OCI-LY3 (cell line): ENCODE data around the gene UBA3.

Experiments
- H2AFZ ChIP-seq: fragments of 200-600, 300-600 bp; shearing (Covaris generic); 2 replicates; pipeline ENCODE4 v1.6.0; 2014; ENCODE audit warnings: antibody characterized with exemption, low read depth, low read length
- H3K27ac ChIP-seq: fragments of 200-600, 300-600 bp; sonication (generic); 2 replicates; pipeline ENCODE4 v1.5.1; 2014; ENCODE audit warnings: mild to moderate bottlenecking, low read length, moderate library complexity, mixed read lengths
- H3K27me3 ChIP-seq: fragments of 200-600, 300-600 bp; sonication (generic); 2 replicates; pipeline ENCODE4 v1.6.1; 2014; ENCODE audit warnings: low read depth, low read length, mixed read lengths
- H3K36me3 ChIP-seq: fragments of 200-600, 300-600 bp; sonication (generic); replicated peaks from 2 replicates; pipeline ENCODE3; 2014; ENCODE audit warnings: low read depth, low read length, mixed read lengths
- H3K4me1 ChIP-seq: fragments of 300-600, 200-600 bp; sonication (generic); 2 replicates; pipeline ENCODE4 v1.6.1; 2014; ENCODE audit warnings: low read length, mixed read lengths
- H3K4me2 ChIP-seq: fragments of 200-600, 300-600 bp; sonication (generic); 2 replicates; pipeline ENCODE4 v1.6.1; 2014; ENCODE audit warnings: low read length, mixed read lengths
- H3K4me3 ChIP-seq: fragments of 300-600, 200-600 bp; sonication (generic); 2 replicates; pipeline ENCODE4 v1.5.1; 2014; ENCODE audit warnings: antibody characterized with exemption, mild to moderate bottlenecking, low read length, moderate library complexity
- H3K79me2 ChIP-seq: fragments of 300-600, 200-600 bp; shearing (Covaris generic); 2 replicates; pipeline ENCODE4 v1.6.1; 2014; ENCODE audit warnings: mild to moderate bottlenecking, low read length, mixed read lengths
- H3K9ac ChIP-seq: fragments of 300-600, 200-600 bp; shearing (Covaris generic); 2 replicates; pipeline ENCODE4 v1.6.0; 2014; ENCODE audit warnings: mild to moderate bottlenecking, low read length, moderate library complexity
- H3K9me3 ChIP-seq: fragments of 200-600, 300-600 bp; shearing (Covaris generic); 2 replicates; pipeline ENCODE4 v1.6.1; 2014; ENCODE audit warnings: low read length, mixed read lengths; ENCODE audit not compliant: insufficient read depth
- H4K20me1 ChIP-seq: fragments of 200-600, 300-600 bp; sonication (generic); 2 replicates; pipeline ENCODE4 v1.6.1; 2016; ENCODE audit warnings: low read length, mixed read lengths; ENCODE audit not compliant: insufficient read depth
- EZH2phosphoT487 ChIP-seq: fragments of 200-600 bp; shearing (Covaris generic); IDR thresholded peaks from 2 replicates; pipeline ENCODE4 v1.6.1; 2018; ENCODE audit warnings: antibody characterized with exemption, mixed run types, low read depth
- TF ChIP-seq, protein P1 (sequence below): fragments of 200-600, 300-600 bp; sonication (generic); IDR thresholded peaks from 2 replicates; pipeline ENCODE4 v1.5.1; 2014; ENCODE audit warnings: antibody characterized with exemption, low read length, low read depth

The UBA3 gene

GRCh38 chr3:69087030-69087791 is 7.0 kb upstream of the UBA3 start:
- H3K4me2 ChIP-seq = peak overlapping the region; percentile 62
- H3K4me3 ChIP-seq = peak overlapping the region; percentile 46
- H3K79me2 ChIP-seq = peaks cover 67% of the 10 kb centered on the region
- H3K36me3 ChIP-seq = peaks cover 5% of the 10 kb centered on the region
- peak overlapping the region; percentile 26 for H3K9ac ChIP-seq
- no peaks in the 10 kb centered on the region; the same call in 1 of the 2 replicates for H4K20me1 ChIP-seq
- no peaks in the 10 kb centered on the region for H3K27me3 ChIP-seq
- no peak overlapping the region for H2AFZ ChIP-seq
- peak overlapping the region; percentile 42 for H3K27ac ChIP-seq
- peaks cover 73% of the 10 kb centered on the region for H3K4me1 ChIP-seq
- no peaks in the 10 kb centered on the region for H3K9me3 ChIP-seq
- TF ChIP-seq EZH2phosphoT487 = no peak
- TF ChIP-seq, protein P1, sequence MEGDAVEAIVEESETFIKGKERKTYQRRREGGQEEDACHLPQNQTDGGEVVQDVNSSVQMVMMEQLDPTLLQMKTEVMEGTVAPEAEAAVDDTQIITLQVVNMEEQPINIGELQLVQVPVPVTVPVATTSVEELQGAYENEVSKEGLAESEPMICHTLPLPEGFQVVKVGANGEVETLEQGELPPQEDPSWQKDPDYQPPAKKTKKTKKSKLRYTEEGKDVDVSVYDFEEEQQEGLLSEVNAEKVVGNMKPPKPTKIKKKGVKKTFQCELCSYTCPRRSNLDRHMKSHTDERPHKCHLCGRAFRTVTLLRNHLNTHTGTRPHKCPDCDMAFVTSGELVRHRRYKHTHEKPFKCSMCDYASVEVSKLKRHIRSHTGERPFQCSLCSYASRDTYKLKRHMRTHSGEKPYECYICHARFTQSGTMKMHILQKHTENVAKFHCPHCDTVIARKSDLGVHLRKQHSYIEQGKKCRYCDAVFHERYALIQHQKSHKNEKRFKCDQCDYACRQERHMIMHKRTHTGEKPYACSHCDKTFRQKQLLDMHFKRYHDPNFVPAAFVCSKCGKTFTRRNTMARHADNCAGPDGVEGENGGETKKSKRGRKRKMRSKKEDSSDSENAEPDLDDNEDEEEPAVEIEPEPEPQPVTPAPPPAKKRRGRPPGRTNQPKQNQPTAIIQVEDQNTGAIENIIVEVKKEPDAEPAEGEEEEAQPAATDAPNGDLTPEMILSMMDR = no peak

GRCh38 chr3:69085833-69086722 is 5.9 kb upstream of the UBA3 start:
- Histone ChIP-seq H3K4me1 (peaks cover 75% of the 10 kb centered on the region), H3K27ac (peak overlapping the region; percentile 89), H3K9ac (peak overlapping the region; percentile 91), H3K9me3 (no peaks in the 10 kb centered on the region), H3K27me3 (no peaks in the 10 kb centered on the region), H3K4me2 (peak overlapping the region; percentile 91), H4K20me1 (no peaks in the 10 kb centered on the region; the same call in 1 of the 2 replicates), H3K36me3 (peaks cover 5% of the 10 kb centered on the region), H2AFZ (no peak overlapping the region), H3K4me3 (peak overlapping the region; percentile 87), H3K79me2 (peaks cover 59% of the 10 kb centered on the region)
- TF ChIP-seq, protein P1 = no peak
- no peak for TF ChIP-seq EZH2phosphoT487

- H4K20me1 ChIP-seq = no peaks in the 10 kb centered on the region; the same call in 1 of the 2 replicates
- H3K36me3 ChIP-seq = peaks cover 4% of the 10 kb centered on the region
- H3K27ac ChIP-seq = peak overlapping the region; percentile 89
- H3K9me3 ChIP-seq = no peaks in the 10 kb centered on the region
- H3K4me3 ChIP-seq = peak overlapping the region; percentile 87
- peak overlapping the region; percentile 91 for H3K4me2 ChIP-seq
- no peaks in the 10 kb centered on the region for H3K27me3 ChIP-seq
- peaks cover 82% of the 10 kb centered on the region for H3K4me1 ChIP-seq
- peak overlapping the region; percentile 91 for H3K9ac ChIP-seq
- peaks cover 52% of the 10 kb centered on the region for H3K79me2 ChIP-seq
- H2AFZ ChIP-seq = peak overlapping the region; percentile 62
- TF ChIP-seq, protein P1 = no peak
- TF ChIP-seq EZH2phosphoT487 = no peak
Observed at GRCh38 chr3:69085168-69085832, 5.1 kb upstream of the UBA3 start.
